Panc1 (cell line): ENCODE data around the gene CPSF3.

ENCODE experiments used
- POLR2AphosphoS5 ChIP-seq: IDR thresholded peaks from 2 replicates; pipeline ENCODE4 v1.6.1; 2012; ENCODE audit warnings: mild to moderate bottlenecking, low read depth, low read length, moderate library complexity
- TCF7L2 ChIP-seq: IDR thresholded peaks from 2 replicates; pipeline ENCODE4 v1.6.1; 2011; ENCODE audit warnings: mild to moderate bottlenecking, low read depth, low read length, inconsistent platforms
- TF ChIP-seq, protein P1 (sequence below): fragments of 450-650 bp; IDR thresholded peaks from 2 replicates; pipeline ENCODE4 v1.5.1; 2017; ENCODE audit warnings: mild to moderate bottlenecking

DNA sequence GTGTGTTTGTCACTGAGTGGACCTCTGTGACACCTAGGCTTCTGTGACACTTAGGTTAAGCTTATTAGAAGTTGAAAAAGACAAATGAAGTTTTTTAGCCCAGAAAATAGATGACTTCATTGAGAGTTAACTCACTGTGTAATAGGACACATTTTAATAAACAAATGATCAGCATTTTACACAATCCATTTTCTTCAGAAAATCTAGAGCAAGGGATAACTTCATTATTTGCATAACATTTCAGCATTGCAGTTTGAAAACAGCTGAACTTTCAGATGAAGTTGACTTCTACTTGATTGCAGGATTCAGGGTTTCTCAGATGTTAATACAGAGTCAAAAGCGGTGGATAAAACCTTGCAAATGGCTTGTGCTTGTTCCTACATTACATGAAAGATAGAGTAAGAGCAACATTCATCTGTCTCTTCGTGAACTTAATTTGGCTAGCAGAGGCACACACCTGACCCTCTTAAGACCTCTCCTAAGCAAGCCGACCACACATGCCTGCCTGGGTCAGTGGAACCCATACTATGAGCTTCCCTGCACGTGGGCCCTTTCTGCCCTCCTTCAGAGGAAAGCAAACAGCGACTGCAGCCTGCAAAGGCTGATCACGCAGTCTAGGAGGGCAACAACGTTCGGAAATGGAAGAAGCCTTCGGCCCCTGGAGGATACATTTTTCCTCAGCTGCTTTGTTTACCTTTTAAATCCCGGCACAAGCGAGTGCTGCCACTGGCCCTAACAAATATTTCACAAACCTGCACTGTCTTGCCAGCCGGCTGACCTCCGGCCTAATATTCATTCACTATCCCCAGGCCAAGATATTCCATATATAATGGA is 16.7 kb upstream of the CPSF3 start:
- TF ChIP-seq, protein P1, sequence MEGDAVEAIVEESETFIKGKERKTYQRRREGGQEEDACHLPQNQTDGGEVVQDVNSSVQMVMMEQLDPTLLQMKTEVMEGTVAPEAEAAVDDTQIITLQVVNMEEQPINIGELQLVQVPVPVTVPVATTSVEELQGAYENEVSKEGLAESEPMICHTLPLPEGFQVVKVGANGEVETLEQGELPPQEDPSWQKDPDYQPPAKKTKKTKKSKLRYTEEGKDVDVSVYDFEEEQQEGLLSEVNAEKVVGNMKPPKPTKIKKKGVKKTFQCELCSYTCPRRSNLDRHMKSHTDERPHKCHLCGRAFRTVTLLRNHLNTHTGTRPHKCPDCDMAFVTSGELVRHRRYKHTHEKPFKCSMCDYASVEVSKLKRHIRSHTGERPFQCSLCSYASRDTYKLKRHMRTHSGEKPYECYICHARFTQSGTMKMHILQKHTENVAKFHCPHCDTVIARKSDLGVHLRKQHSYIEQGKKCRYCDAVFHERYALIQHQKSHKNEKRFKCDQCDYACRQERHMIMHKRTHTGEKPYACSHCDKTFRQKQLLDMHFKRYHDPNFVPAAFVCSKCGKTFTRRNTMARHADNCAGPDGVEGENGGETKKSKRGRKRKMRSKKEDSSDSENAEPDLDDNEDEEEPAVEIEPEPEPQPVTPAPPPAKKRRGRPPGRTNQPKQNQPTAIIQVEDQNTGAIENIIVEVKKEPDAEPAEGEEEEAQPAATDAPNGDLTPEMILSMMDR: no peak
- TF ChIP-seq POLR2AphosphoS5: peak; percentile 34; the same call in 1 of the 2 replicates
- TF ChIP-seq TCF7L2: no peak
